Kidney capillary endothelial cell (primary cell): Measurements from ENCODE around the gene RPS6KA2.

Experiments
- DNase-seq: peaks from one replicate; pipeline ENCODE4 v3.0.0-alpha.2; 2018; ENCODE audit warnings: low spot score

The RPS6KA2 gene

DNA sequence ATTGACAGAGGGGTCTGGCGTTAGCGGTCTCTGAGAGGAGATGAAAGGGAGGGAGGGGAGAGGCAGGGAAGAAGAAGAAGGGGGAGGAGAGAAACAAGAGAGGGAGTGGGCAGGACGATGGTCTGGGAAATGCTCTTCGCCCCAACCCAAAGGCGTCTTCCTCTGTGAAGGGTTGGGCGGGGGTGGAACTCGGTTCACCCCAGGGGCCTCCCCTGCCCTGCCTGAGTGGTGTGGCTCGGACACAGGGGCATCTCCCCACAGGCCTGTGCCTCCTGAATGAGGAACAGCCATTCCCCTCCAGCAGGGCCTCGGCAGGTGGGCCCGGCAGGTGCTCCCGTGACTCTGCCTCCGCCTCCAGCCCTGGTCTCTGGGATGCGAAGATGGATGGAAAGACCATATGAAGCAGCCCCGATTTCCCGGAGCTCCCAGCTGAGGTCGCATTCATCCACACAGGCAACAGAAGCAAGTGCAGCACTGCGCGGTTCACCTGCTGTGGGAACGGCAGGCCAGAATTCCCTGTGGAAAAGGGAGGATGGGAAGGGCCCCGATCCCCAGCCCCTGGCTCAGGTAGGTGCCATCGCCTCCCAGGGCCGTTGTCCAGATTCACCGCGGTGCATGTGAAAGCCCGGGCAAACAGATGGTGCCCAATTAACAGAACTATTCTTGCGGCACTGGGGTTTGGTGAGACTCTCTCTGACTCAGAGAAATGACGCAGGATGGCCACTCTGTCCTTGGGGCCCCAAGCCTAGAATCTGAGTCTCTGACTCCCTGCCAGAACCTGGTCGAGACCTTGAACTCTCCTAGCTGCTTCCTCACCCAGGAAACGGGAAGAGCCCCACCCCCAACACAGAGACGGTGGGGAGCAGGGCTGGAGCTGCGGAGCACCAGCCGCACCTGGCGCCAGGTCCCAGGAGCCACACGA, 29.4 kb upstream of the RPS6KA2 start:
- DNase-seq, result no peak

DNA sequence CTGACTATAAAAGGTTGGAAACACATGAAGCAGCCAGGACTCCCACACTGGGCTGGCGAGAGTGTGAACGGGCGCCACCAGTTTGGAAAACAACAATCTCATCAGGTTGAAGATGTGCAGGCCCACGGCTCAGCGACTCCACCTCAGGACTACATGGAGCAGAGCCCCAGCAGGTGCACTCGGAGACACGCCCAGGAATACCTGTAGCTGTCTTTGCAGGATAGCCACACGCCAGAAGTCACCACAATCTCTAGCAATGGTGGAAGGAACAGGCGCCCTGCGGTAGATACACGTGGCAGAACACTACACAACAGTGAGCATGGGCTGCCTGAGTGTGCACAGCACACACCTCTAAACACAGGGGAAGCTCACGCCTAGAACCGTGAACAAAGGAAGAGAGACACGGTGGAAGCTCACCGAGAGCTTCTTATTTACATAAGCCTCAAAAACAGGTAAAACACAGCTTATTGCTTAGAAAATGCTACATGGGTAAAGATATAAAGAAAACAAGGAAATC, 28.7 kb upstream of the RPS6KA2 start:
- DNase-seq, result no peak

- no peak for DNase-seq
Measured at GRCh38 chr6:166655251-166655650, 28.2 kb upstream of the RPS6KA2 start.

- DNase-seq, result no peak
Measured at GRCh38 chr6:166654573-166654972, 27.5 kb upstream of the RPS6KA2 start.

GRCh38 chr6:166653639-166653941, 26.5 kb upstream of the RPS6KA2 start:
- DNase-seq, result no peak

GRCh38 chr6:166650824-166651807, 24.1 kb upstream of the RPS6KA2 start:
- DNase-seq, result no peak

DNA sequence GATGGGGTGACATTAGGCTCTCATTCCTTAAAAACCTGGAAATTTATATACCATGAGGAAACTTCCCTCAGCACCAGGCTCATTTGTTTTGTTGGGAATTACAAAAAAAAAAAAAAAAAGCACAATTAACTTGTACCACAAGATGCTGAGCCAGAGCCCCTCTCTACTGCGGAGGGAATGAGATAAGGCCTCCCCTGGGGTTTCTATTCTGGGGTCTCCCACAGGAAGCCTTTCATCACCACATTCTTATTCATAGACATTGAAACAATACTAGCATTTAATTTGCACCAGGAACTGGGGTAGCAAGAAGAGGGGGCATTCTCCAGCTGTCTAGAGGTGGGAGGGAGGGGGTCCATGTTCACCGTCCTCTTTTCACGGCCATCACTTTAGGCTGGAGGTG, 23.0 kb upstream of the RPS6KA2 start:
- DNase-seq, result no peak

- DNase-seq, result no peak
Measured at GRCh38 chr6:166648846-166649245, 21.8 kb upstream of the RPS6KA2 start.

GRCh38 chr6:166647896-166648295, 20.8 kb upstream of the RPS6KA2 start:
- no peak for DNase-seq

- DNase-seq, result no peak
Measured at GRCh38 chr6:166646716-166647115, 19.7 kb upstream of the RPS6KA2 start.

DNA sequence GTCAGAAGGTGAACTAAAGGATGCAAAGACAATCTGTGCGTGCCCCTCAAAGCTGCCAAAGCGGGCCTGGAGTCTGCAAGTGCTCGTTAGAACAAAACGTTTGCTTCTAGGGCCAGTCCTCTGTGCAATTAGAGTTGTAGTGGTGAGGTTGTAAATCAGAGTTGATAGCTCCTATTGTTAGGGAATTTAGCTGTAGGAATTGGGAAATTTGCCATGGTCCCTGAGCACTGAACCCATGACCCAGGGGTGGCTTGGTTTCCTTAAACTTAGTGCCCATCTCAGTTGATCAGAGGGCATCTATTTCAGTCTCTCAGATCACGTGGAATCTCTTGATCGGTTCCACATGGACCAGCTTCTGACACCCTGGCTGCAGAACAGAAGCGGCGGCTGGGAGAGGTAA, 18.8 kb upstream of the RPS6KA2 start:
- DNase-seq, result no peak

GRCh38 chr6:166644681-166645080, 17.6 kb upstream of the RPS6KA2 start:
- no peak for DNase-seq

- no peak for DNase-seq
Measured at GRCh38 chr6:166643891-166644590, 17.0 kb upstream of the RPS6KA2 start.

DNA sequence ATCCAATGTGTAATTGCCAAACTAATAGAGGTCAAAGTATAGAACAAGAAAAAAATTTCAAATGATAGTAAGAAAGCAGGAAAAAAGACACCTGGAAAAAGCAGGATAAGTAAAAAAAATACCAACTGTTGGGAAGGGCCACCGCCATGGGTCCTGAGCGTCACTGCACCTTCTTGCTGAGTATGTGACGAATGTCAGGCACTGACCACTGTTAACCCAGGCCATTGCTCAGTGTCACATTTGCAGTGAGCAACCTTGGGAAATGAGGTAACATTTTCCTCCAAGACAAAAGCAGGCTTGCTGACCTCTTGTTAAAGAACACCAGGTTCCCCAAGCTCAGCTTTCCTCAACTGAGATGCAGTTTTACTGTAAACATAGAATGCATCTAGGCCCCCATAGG, 15.6 kb upstream of the RPS6KA2 start:
- DNase-seq, result no peak

- DNase-seq, result peak; percentile 4
Measured at GRCh38 chr6:166640342-166641043, 13.4 kb upstream of the RPS6KA2 start.

DNA sequence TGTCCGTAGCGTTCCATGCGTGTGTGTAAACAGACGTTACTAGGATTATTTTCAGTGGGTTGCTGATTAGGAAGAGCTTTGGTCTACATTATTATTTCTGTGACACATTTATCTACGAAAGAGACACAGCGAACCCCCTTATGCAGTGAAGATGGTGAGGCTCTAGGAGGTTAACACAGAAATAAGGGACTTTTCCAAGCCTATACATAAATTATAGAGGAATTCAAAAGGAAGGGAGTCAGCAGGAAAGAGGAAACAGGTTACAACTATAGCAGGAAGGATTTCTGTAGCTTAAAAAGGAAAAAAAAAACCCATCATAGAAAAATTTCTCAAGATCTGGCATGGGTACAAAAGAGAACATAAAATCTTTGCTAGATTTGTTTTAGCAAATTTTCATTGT, 12.9 kb upstream of the RPS6KA2 start:
- DNase-seq, result no peak

DNA sequence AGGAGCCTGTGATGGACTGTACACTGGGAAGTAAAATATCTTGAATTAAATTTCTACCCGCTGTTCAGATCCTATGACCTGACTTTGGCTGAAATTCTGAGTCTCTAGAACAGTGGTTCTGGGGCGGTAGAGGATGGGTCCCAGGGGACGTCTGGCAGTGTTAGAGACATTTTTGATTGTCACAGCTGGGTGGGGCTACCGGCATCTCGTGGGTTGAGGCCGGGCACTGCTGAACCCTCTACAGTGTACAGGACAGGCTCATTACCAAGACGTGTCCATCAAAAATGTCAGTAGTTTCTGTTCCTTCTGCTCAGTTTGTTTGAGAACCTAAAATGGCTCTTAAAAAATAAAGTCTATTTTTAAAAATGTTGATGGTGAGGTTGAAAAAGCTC, 11.5 kb upstream of the RPS6KA2 start:
- no peak for DNase-seq

DNA sequence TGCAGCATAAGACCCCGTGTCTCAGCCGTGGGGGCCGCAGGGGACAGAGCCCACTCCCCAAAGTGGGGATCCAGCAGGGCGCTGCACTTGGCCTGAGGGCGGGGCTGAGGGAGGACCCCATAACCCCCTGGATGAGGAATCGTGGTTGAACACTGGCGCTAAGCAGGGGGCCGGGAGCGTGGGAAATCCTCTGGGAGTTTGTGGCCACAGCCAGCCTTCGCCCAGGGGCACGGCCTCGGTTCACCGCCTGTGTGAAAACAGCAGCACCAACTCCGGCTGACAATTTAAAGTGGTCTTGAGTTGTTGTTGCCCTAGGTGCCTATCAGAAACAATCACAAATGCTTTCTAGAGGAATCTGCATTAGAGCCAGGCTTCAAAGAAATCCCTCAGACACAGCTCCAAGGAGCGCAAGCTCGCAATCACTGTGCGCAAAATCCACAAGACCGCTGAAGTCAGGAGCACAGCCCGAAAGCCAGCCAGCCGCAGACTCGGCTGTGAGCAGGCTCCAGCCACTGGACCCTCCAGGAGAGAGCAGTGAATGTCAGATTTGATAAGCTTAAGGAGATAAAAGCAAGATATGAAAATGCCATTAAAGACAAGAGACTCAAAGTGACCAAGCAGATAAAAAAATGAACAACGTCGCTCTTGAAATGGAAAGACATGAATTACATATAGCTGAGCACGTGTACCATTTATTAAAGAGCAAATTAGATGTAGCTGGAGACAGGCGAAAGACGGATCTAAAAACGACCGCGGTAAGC, 10.9 kb upstream of the RPS6KA2 start:
- DNase-seq, result no peak

GRCh38 chr6:166636934-166637333, 9.9 kb upstream of the RPS6KA2 start:
- no peak for DNase-seq

GRCh38 chr6:166636191-166636933, 9.3 kb upstream of the RPS6KA2 start:
- DNase-seq, result no peak
